PC-9 (cell line): ENCODE measurements around the gene INPP5J. TPM values are rescaled to one million over a fixed set of nuclear protein-coding genes. Genes with fewer than 3 reads are reported as not detected.

Experiments
- BruUV-seq: library from RNA; stranded (reverse); fragments of 400-500 nt; replicated peaks from 2 replicates; lab custom pipeline; 2021; lab: Mats Ljungman, UMichigan
- CTCF ChIA-PET: fragments of 300-600 bp; sonication (Branson Sonifier 250); formaldehyde crosslinking; loops from one replicate; lab custom pipeline; 2022; ENCODE audit warnings: antibody characterized with exemption; lab: Charles Lee
- POLR2A ChIA-PET: fragments of 300-600 bp; sonication (Branson Sonifier 250); formaldehyde crosslinking; loops from one replicate; lab custom pipeline; 2022; ENCODE audit warnings: antibody characterized with exemption; ENCODE audit not compliant: unreplicated experiment; lab: Charles Lee
- DNase-seq, 2 experiments: peaks; one replicate each; pipeline versions ENCODE4 v3.0.0 to v3.0.0-alpha.2; 2015 to 2022; ENCODE audit warnings: mixed read lengths in 1 of 2
- H2AFZ ChIP-seq: fragments of 200-600 bp; sonication (generic); 2 replicates; pipeline ENCODE4 v1.8.1; 2017; ENCODE audit warnings: antibody characterized with exemption
- H3F3A ChIP-seq: fragments of 200-600 bp; sonication (generic); 2 replicates; pipeline ENCODE4 v1.8.1; 2017; ENCODE audit warnings: antibody characterized with exemption, mild to moderate bottlenecking, low read depth; ENCODE audit not compliant: insufficient read depth
- H3K27ac ChIP-seq: fragments of 200-600 bp; sonication (generic); 2 replicates; pipeline ENCODE4 v1.6.1; 2016; ENCODE audit warnings: mixed run types
- H3K27me3 ChIP-seq: fragments of 200-600 bp; sonication (generic); 2 replicates; pipeline ENCODE4 v1.6.1; 2016; ENCODE audit warnings: low read depth, mixed run types; ENCODE audit not compliant: insufficient read depth
- H3K36me3 ChIP-seq: fragments of 200-600 bp; sonication (generic); 2 replicates; pipeline ENCODE4 v1.6.1; 2016; ENCODE audit warnings: low read depth, mixed run types
- H3K4me1 ChIP-seq: fragments of 200-600 bp; sonication (generic); replicated peaks from 2 replicates; pipeline ENCODE4 v1.6.1; 2016; ENCODE audit warnings: mixed run types; ENCODE audit not compliant: insufficient read depth
- H3K4me2 ChIP-seq: fragments of 200-600 bp; sonication (generic); 2 replicates; pipeline ENCODE4 v1.6.1; 2017; ENCODE audit warnings: mixed run types
- H3K4me3 ChIP-seq: fragments of 200-600 bp; sonication (generic); 2 replicates; pipeline ENCODE4 v1.6.1; 2016; ENCODE audit warnings: mixed run types
- H3K79me2 ChIP-seq: fragments of 200-600 bp; sonication (generic); 2 replicates; pipeline ENCODE4 v1.6.1; 2017; ENCODE audit warnings: low read depth, mixed run types
- H3K9me2 ChIP-seq: fragments of 200-600 bp; sonication (generic); 2 replicates; pipeline ENCODE4 v1.8.1; 2017; ENCODE audit warnings: mild to moderate bottlenecking; ENCODE audit not compliant: insufficient read depth
- H3K9me3 ChIP-seq: fragments of 200-600 bp; sonication (generic); 2 replicates; pipeline ENCODE4 v1.8.1; 2016; ENCODE audit warnings: low read depth; ENCODE audit not compliant: insufficient read depth
- H4K20me1 ChIP-seq: fragments of 200-600 bp; sonication (generic); 2 replicates; pipeline ENCODE4 v1.8.1; 2017; ENCODE audit not compliant: insufficient read depth
- CTCF ChIP-seq: fragments of 200-600 bp; sonication (generic); conservative IDR thresholded peaks from 2 replicates; pipeline ENCODE4 v1.6.1; 2017; ENCODE audit warnings: mixed run types, antibody characterized with exemption, mild to moderate bottlenecking, moderate library complexity
- EZH2 ChIP-seq: fragments of 200-600 bp; sonication (generic); IDR thresholded peaks from 2 replicates; pipeline ENCODE4 v1.8.0; 2017; ENCODE audit warnings: antibody characterized with exemption, low read depth
- intact Hi-C: fragments of 100-400 bp; cut with micrococcal nuclease; formaldehyde crosslinking; loops from one replicate; pipeline ENCODE4 v1.10.0; 2022; ENCODE audit not compliant: unreplicated experiment
- total RNA-seq: library from RNA; stranded (reverse); gene quantifications from 2 replicates; pipeline ENCODE4 v1.2.3, GENCODE V29; 2021

The INPP5J gene
- total RNA-seq, 1 experiment from 2014 or later = 1.7 TPM

- peak; percentile 21 to 46 for DNase-seq
- Histone ChIP-seq H3K36me3 (no peaks in the 10 kb centered on the region), H3K4me2 (peak overlapping the region; percentile 89), H3F3A (peaks cover 13% of the 10 kb centered on the region; the same call in 1 of the 2 replicates), H3K79me2 (no peaks in the 10 kb centered on the region), H3K4me3 (peak overlapping the region; percentile 59), H3K9me2 (no peaks in the 10 kb centered on the region), H3K4me1 (peaks cover 20% of the 10 kb centered on the region), H3K9me3 (no peaks in the 10 kb centered on the region), H4K20me1 (no peaks in the 10 kb centered on the region), H3K27me3 (no peaks in the 10 kb centered on the region), H2AFZ (peak overlapping the region; percentile 78; the same call in 1 of the 2 replicates), H3K27ac (no peak overlapping the region)
- POLR2A ChIA-PET = interaction anchor here (0.5 to 0.7 kb wide), 3 partner anchors 113 to 388 kb away, joined by 7 to 11 read pairs (median 7); partner anchors contain the start of genes MORC2 and TUG1
- intact Hi-C loops = loop anchor here (1.0 to 5.0 kb wide), 2 partner anchors 113 to 135 kb away; partner anchors contain the start of gene TUG1
- no TSS peak for BruUV-seq
- TF ChIP-seq CTCF (no peak), EZH2 (no peak)
- CTCF ChIA-PET = interaction anchor here (0.5 to 0.8 kb wide), 7 partner anchors 8 to 755 kb away, joined by 3 to 10 read pairs (median 4); partner anchors contain the start of gene TBC1D10A
These were observed 40.7 kb upstream of the INPP5J start for GRCh38 chr22:31081963-31082605.

GRCh38 chr22:31082606-31083376 is 40.0 kb upstream of the INPP5J start:
- Histone ChIP-seq H3K79me2 (no peaks in the 10 kb centered on the region), H3K4me3 (peak overlapping the region; percentile 59; the same call in 1 of the 2 replicates), H3K4me2 (peak overlapping the region; percentile 89), H2AFZ (no peak overlapping the region), H3K9me2 (no peaks in the 10 kb centered on the region), H3K36me3 (no peaks in the 10 kb centered on the region), H4K20me1 (no peaks in the 10 kb centered on the region), H3K4me1 (peaks cover 20% of the 10 kb centered on the region), H3K27ac (no peak overlapping the region), H3K27me3 (no peaks in the 10 kb centered on the region), H3K9me3 (no peaks in the 10 kb centered on the region), H3F3A (peaks cover 13% of the 10 kb centered on the region; the same call in 1 of the 2 replicates)
- peak in 1 of 2 experiments; percentile 65 for DNase-seq
- CTCF ChIA-PET = interaction anchor here (0.5 to 0.8 kb wide), 7 partner anchors 9 to 756 kb away, joined by 3 to 10 read pairs (median 4); partner anchors contain the start of gene TBC1D10A
- POLR2A ChIA-PET = interaction anchor here (0.5 kb wide), 1 partner anchor 389 kb away, joined by 11 read pairs; no protein-coding TSS in a partner anchor
- BruUV-seq = no TSS peak
- intact Hi-C loops = loop anchor here (5.0 kb wide), 1 partner anchor 135 kb away; no protein-coding TSS in a partner anchor
- no peak for TF ChIP-seq EZH2
- TF ChIP-seq CTCF = peak; percentile 63

- Histone ChIP-seq H3K27ac (no peak overlapping the region), H2AFZ (no peak overlapping the region), H3K27me3 (no peaks in the 10 kb centered on the region), H3K36me3 (no peaks in the 10 kb centered on the region), H3K4me3 (no peak overlapping the region), H3K4me1 (peaks cover 20% of the 10 kb centered on the region), H3K79me2 (no peaks in the 10 kb centered on the region), H3F3A (peaks cover 13% of the 10 kb centered on the region; the same call in 1 of the 2 replicates), H4K20me1 (no peaks in the 10 kb centered on the region), H3K9me2 (no peaks in the 10 kb centered on the region), H3K9me3 (no peaks in the 10 kb centered on the region), H3K4me2 (peak overlapping the region; percentile 78; the same call in 1 of the 2 replicates)
- ChIA-PET POLR2A (no interaction called here), CTCF (no interaction called here)
- no TSS peak for BruUV-seq
- intact Hi-C loops = loop anchor here (5.0 kb wide), 1 partner anchor 136 kb away; no protein-coding TSS in a partner anchor
- TF ChIP-seq EZH2 (no peak), CTCF (no peak)
- no peak for DNase-seq
These were observed 39.4 kb upstream of the INPP5J start for GRCh38 chr22:31083377-31083768.
